ENCODE measurements around the gene ALPL.

DNA sequence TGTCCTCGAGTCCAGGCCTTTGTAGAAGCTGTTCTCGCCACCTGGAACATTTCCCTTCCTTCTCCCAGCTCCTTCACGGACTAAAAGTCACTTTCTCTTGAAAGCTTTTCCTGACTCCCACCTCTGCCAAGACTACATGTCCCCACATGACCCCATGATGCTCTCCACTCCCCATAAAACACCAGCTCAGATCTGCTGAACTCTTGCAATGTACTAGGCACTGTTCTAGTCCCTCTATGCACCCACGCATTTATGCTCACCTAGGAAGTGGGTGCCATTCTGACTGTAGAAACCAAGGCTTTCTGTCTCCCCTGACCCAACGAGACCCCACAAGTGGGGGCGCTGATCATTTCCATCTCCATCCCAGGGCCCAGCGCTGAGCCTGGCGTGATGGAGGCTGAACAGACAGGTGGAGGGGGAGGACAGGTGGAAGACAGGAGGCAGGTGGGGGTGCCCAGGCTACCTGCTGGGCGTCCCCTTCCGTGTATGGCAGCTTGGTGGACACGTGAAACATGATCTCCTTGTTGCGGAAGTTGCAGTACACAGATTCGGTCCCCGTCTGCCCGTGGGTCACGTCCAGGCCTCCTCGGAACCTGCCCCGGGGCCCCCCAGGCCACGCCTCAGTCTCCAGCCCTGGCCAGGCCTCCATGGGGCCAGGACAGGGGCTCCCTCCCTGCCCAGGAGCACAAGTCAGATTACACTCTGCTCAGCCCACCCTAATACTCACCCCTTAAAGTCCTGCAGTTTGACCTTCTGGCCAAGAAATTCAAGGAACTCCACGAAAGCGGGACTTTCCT lies 102.0 kb downstream of the ALPL start:
- TF ChIP-seq POLR2A (IDR thresholded peaks at IDR 0.05) (no peak), CTCF (IDR thresholded peaks at IDR 0.05) (no peak)

Measured in uterus (tissue), 2 donors.